ENCODE results near the gene ENO4. TPM values are rescaled to one million over a fixed set of nuclear protein-coding genes. Genes with fewer than 3 reads are reported as not detected.

ENO4 gene
- total RNA-seq, 4 donors from 2014 or later: 0.27 to 0.40 TPM; not detected in 2

DNA sequence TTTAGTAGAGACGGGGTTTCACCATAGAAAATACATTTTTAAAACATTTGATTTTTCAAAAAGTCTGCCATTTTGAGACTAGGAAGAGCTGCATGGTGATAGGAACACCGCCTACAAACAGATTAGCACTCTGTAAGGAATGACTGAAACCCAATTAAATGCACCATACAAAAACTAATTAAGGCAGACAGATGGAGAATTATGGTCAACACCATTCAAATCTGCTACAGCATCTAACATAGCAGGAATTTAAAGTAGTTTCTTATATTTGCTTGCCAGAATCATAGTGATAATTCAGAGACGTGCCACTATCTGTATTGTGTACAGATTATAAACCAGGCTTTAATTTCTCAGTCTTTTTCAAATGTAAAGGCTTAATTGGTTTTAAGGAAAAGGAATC is 68.2 kb downstream of the ENO4 start:
- Histone ChIP-seq H3K27ac (no peak overlapping the region), H3K9me3 (no peaks in the 10 kb centered on the region), H3K4me1 (no peaks in the 10 kb centered on the region), H3K36me3 (no peaks in the 10 kb centered on the region), H3K4me3 (no peak overlapping the region), H3K27me3 (no peaks in the 10 kb centered on the region)
- TF ChIP-seq, protein P1, sequence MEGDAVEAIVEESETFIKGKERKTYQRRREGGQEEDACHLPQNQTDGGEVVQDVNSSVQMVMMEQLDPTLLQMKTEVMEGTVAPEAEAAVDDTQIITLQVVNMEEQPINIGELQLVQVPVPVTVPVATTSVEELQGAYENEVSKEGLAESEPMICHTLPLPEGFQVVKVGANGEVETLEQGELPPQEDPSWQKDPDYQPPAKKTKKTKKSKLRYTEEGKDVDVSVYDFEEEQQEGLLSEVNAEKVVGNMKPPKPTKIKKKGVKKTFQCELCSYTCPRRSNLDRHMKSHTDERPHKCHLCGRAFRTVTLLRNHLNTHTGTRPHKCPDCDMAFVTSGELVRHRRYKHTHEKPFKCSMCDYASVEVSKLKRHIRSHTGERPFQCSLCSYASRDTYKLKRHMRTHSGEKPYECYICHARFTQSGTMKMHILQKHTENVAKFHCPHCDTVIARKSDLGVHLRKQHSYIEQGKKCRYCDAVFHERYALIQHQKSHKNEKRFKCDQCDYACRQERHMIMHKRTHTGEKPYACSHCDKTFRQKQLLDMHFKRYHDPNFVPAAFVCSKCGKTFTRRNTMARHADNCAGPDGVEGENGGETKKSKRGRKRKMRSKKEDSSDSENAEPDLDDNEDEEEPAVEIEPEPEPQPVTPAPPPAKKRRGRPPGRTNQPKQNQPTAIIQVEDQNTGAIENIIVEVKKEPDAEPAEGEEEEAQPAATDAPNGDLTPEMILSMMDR (IDR thresholded peaks at IDR 0.05): no peak
- TF ChIP-seq POLR2AphosphoS5 (IDR thresholded peaks at IDR 0.05): no peak
- no peak for TF ChIP-seq POLR2A (IDR thresholded peaks at IDR 0.05)
- no peak for TF ChIP-seq EP300 (IDR thresholded peaks at IDR 0.05; ENCODE audit: low read depth)
- 76 to 87% methylated on average over 2 to 3 of the region's 3 CpGs for WGBS, 2 donors (ENCODE audit: low coverage in 1 of 2)
- intact Hi-C loops (cut with DNase I; ENCODE audit: low total_unique reads) (no loop called here), in situ Hi-C loops (cut with MboI; ENCODE audit: low pct_ligation_motif_present in 1 of 4, low pct_unique_long_range_greater_than_20kb in 1 of 4, low sequenced_read_pairs in 3 of 4) (no loop called here)
- DNase-seq: no peak

DNA sequence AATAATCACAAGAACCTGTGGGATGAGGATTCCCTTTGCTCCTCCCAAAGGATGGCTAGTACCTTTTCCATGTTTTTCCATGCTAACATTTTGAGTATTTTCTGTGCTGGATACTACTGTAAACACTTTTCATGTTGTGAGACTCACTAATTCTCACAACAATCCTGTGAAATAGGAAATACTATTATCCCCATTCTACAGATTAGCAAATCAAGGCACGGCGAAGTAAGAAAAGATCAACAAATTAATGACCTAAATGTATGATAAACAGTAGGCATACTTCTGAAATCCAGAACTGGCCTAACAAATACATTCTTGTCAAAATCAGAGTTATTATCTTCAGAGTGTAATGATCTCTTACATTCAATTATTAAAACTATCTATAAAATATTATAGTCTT is 69.3 kb downstream of the ENO4 start:
- no peaks in the 10 kb centered on the region for H3K27me3 ChIP-seq
- H3K4me1 ChIP-seq: no peaks in the 10 kb centered on the region
- DNase-seq: no peak
- H3K4me3 ChIP-seq: no peak overlapping the region
- TF ChIP-seq POLR2AphosphoS5 (IDR thresholded peaks at IDR 0.05) (no peak), POLR2A (IDR thresholded peaks at IDR 0.05) (no peak), EP300 (IDR thresholded peaks at IDR 0.05; ENCODE audit: low read depth) (no peak)
- TF ChIP-seq, protein P1 (IDR thresholded peaks at IDR 0.05): no peak
- H3K9me3 ChIP-seq: no peaks in the 10 kb centered on the region
- intact Hi-C loops (cut with DNase I; ENCODE audit: low total_unique reads) (no loop called here), in situ Hi-C loops (cut with MboI; ENCODE audit: low pct_ligation_motif_present in 1 of 4, low pct_unique_long_range_greater_than_20kb in 1 of 4, low sequenced_read_pairs in 3 of 4) (no loop called here)
- WGBS, 2 donors (ENCODE audit: low coverage in 1 of 2): 97 to 100% methylated on average over 2 of the region's 2 CpGs
- no peak overlapping the region for H3K27ac ChIP-seq
- H3K36me3 ChIP-seq: no peaks in the 10 kb centered on the region

DNA sequence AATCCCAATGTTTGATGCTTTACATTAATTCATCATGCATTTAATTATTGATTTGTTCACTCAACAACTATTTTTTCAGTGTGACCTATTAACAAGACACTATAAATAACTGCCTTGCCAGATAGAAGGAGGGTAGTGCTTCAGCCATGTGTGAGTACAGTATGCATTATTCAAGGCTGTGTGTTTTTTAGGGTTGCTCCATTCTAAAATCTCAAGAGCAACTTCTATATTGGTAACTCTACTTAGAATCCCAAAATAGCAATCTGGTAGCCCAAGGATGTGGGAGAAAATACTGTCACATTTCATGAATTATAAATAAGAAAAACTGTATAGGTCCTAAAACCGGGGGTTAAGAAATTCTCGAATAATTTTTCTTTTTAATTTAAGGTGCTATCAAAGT is 69.9 kb downstream of the ENO4 start:
- TF ChIP-seq EP300 (IDR thresholded peaks at IDR 0.05; ENCODE audit: low read depth) (no peak), POLR2A (IDR thresholded peaks at IDR 0.05) (no peak), POLR2AphosphoS5 (IDR thresholded peaks at IDR 0.05) (no peak)
- TF ChIP-seq, protein P1 (IDR thresholded peaks at IDR 0.05): no peak
- no peak for DNase-seq
- 94 to 95% methylated on average over 2 of the region's 2 CpGs for WGBS, 2 donors (ENCODE audit: low coverage in 1 of 2)
- Histone ChIP-seq H3K27me3 (no peaks in the 10 kb centered on the region), H3K4me3 (no peak overlapping the region), H3K36me3 (no peaks in the 10 kb centered on the region), H3K9me3 (no peaks in the 10 kb centered on the region), H3K27ac (no peak overlapping the region), H3K4me1 (no peaks in the 10 kb centered on the region)
- in situ Hi-C loops (cut with MboI; ENCODE audit: low pct_ligation_motif_present in 1 of 4, low pct_unique_long_range_greater_than_20kb in 1 of 4, low sequenced_read_pairs in 3 of 4): no loop called here
- intact Hi-C loops (cut with DNase I; ENCODE audit: low total_unique reads): no loop called here

DNA sequence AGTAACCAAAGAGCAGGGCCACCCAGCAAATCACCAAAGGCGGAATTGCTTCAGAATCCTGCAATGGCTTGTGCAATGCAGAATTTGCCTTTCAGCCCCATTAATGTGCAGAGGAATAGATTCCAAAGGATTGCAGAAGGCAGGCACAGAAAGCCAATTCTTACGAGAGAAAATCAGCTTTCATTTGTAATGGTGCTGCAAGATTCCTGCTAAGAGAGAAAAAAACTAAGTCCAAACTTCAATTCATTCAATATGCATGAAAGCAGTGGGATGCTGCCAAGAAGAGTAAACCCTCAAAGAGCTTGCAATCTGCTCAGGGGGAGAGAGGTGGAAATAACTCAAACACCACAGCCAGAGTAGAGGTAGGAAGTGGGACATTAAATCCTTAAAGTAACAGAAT is 70.4 kb downstream of the ENO4 start:
- Histone ChIP-seq H3K27me3 (no peaks in the 10 kb centered on the region), H3K4me3 (no peak overlapping the region), H3K36me3 (no peaks in the 10 kb centered on the region), H3K4me1 (no peaks in the 10 kb centered on the region), H3K9me3 (no peaks in the 10 kb centered on the region), H3K27ac (no peak overlapping the region)
- no peak for DNase-seq
- intact Hi-C loops (cut with DNase I; ENCODE audit: low total_unique reads): no loop called here
- 48 to 100% methylated on average over 1 to 2 of the region's 2 CpGs for WGBS, 2 donors (ENCODE audit: low coverage in 1 of 2)
- in situ Hi-C loops (cut with MboI; ENCODE audit: low pct_ligation_motif_present in 1 of 4, low pct_unique_long_range_greater_than_20kb in 1 of 4, low sequenced_read_pairs in 3 of 4): no loop called here
- TF ChIP-seq, protein P1 (IDR thresholded peaks at IDR 0.05): no peak
- TF ChIP-seq POLR2A (IDR thresholded peaks at IDR 0.05) (no peak), POLR2AphosphoS5 (IDR thresholded peaks at IDR 0.05) (no peak), EP300 (IDR thresholded peaks at IDR 0.05; ENCODE audit: low read depth) (no peak)
